GM18909 (cell line): Measurements from ENCODE around the gene STN1.
A peak's percentile ranks its signal among the peaks of the same experiment; 100 is the strongest.
"Not testable (repeated sequence)": the region's sequence is repeated elsewhere in the genome, so short reads cannot be mapped to it uniquely, and the experiment has no call there.

Experiments
- ATAC-seq: cut with Tn5 transposase; IDR thresholded peaks from one replicate; pipeline ENCODE4 v1.9.1; 2021; ENCODE audit warnings: mild to moderate bottlenecking; ENCODE audit not compliant: unreplicated experiment, poor library complexity

STN1 gene

DNA sequence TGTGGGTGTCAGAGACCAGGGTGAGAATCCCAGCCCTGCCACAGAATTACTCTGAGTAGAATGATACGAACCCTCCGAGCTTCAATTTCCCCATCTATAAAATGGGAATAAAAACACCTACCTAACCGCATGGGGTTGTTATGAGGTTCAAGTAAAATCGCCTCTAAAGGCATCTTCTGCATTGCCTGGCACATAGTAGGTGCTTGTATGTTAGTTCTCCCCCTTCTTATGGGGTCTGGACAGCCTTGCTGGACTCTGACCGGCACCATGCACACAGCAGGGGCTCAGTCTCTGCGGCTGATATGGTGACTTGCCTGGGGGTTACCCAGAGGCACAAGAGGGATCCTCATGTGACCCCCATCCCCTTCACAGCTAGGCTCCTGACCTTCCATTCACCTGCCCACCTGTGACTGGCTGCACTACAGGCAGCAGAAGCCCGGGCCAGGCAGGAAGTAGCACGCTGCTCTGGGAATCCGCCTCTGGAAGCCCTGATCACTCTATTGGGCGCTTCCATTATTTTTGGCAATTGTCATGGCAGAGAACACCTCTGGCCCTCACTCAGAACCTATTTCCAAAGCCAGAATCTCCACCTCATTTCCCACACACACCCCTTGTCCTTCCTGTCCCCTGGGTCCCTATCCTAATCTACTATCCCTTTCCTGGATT lies 68.6 kb downstream of the STN1 start:
- ATAC-seq: no peak

DNA sequence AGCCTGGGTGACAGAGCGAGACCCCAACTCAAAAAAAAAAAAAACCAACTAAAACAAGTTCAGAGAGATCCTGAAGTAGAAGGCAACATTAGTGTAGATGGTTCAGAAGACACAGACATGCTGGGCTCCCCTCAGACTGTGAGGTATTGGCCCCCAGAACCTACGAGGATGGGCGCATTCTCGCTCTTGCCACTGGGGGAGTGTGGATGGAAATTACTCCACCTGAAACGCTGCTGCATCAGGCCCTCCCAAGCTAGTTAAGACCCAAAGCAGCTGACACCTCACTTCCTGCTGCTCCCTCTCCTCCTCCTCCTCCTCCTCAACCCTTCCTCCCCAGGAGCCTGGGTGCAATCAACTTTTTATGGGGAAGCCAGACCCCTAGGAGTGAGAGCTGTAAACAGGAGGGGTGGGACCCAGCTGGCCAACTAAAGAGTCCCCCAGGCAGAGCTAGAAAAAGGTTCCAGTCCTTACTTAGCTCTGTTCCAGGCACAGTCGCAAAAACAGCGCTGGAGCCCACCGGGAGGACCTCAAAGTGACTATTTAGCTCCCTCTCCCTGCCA lies 70.0 kb downstream of the STN1 start:
- ATAC-seq: no peak

DNA sequence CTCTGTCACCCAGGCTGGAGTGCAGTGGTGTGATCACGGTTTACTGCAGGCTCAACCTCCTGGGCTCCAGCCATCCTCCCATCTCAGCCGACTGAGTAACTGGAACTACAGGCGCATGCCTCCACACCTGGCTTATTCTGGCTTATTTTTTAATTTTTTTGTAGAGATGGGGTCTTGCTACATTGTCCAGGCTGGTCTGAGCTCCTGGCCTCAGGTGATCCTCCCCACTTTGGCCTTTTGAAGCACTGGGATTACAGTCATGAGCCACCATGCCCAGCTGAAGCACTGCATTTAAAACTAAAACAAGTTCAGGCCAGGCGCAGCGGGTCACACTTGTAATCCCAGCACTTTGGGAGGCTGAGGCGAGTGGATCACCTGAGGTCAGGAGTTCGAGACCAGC lies 70.6 kb downstream of the STN1 start:
- no peak for ATAC-seq

DNA sequence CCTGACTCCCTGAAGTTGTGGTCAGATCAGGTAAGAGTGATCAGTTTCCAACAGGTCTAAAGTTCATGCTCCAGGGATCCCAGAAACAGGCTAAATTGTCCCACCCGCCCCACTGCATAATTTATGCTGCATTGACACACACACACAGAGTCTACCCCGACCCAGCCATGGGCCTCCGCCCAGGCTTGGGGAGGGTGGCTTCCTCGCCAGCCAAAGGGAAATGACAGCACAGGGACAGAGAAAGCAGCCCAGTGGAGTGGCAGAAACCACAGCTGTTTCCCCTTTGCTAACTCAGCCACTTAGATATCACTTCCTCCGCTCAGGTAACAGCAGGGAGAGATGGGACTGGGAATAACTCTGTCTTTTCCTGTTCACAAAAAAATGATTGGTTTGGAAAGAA lies 72.0 kb downstream of the STN1 start:
- ATAC-seq: peak; percentile 74

DNA sequence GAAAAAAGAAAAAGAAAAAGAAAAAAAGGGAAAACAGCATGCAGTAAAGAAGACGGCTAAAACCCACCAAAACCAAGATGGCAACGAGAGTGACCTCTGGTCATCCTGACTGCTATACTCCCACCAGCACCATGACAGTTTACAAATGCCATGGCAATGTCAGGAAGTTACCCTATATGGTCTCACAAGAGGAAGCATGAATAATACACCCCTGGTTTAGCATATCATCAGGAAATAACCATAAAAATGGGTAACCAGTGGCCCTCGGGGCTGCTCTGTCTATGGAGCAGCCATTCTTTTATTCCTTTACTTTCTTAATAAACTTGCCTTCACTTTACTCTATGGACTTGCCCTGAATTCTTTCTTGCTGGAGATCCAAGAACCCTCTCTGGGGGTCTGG lies 72.6 kb downstream of the STN1 start:
- ATAC-seq: not testable (repeated sequence)

DNA sequence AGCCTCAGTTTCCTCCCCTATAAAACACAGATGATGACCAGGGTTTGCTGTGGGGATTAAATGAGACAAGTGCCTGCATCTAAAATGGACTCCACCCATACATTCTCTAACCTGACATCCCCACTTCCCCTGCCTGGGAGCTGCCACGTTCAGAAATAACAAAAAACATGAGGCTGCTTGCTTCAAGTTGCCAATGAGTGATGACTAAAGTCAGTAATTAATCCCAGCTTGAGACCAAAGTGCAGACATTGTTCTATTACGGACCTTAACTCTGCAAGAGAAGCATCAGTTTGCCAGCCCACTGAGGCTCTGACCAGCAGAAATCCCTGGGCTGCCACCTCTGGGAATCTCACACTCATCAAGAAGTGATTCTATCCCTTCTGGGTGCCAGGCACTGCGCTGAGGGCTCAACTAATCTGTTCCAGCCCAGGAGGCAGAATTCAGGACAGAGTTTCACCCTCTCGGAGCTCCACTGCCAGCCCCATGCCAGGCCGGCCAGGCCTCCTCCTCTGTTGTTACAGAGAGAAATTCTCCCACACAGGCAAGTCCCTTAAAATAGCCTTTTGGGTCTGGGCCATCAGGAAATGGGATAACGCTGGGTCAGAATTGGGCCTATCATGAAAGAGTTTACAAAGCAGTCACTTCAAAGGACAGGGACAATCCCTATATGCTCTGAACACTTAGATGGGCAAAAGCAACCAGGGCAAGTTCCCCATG lies 74.0 kb downstream of the STN1 start:
- ATAC-seq: no peak

DNA sequence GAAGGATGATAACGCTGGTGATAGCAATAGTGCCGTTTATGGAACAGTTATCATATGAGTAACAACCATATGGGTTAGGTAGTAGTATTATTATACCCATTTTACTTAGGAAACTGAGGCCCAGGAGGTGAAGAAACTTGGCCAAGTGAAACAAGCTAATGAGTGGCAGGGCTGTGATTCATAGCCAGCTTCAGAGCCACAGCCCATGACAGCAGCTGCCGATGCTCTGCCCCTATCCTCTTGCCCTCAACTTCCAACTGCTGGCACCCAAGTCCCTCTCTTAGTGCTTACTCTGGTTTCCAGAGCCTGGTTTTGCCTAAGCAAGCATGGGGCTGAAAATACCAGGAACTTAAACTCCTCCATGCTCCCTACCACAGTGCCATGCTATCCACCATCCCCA lies 74.9 kb downstream of the STN1 start:
- no peak for ATAC-seq

DNA sequence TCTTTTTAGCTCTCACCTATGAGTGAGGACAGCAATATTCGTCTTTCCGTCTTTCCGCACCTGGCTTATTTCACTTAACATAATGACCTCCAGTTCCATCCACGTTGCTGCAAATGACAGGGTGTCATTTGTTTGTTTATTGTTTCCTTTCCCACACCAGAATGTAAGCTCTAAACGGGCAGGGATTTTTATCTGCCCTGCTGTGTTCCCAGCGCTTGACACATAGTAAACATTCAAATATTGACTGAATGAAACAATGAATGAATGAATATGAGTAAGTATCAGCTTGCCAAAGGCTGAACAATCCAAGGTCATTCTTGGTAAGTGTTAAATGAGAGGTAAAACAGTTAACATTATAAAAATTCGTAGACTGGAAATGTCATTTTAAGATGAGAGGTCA lies 75.4 kb downstream of the STN1 start:
- ATAC-seq: no peak

DNA sequence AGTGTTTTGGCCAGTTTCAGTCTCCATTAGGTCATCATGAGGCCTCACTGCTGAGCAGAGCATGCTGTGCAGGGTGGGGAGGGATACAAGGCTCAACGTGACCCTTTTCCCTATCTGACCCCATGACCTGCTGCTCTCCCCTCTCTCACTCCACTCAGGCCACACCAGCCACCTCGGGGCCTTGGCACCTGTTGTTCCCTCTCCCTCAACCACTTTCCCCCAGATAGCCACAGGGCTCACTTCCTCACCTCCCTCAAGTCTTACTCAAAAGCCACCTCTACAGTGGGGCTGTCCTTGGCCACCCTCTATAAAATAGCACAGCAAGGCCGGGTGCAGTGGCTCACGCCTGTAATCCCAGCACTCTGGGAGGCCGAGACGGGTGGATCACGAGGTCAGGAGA lies 76.5 kb downstream of the STN1 start:
- no peak for ATAC-seq

DNA sequence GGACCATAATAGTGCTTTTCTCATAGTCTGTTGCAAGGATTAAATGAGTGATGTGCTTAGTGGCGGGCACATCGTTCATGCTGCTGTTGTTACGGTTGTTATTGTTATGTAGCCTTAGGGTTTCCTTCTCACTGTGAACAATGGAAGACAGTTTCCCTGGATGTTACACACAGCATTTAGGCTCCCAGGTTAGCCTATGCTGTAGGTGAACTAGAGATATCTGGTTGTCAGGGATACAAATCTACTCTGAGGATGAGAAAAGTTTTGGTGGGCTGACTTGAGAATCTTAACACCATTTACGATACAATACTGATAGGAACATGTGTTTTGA lies 77.3 kb downstream of the STN1 start:
- no peak for ATAC-seq

DNA sequence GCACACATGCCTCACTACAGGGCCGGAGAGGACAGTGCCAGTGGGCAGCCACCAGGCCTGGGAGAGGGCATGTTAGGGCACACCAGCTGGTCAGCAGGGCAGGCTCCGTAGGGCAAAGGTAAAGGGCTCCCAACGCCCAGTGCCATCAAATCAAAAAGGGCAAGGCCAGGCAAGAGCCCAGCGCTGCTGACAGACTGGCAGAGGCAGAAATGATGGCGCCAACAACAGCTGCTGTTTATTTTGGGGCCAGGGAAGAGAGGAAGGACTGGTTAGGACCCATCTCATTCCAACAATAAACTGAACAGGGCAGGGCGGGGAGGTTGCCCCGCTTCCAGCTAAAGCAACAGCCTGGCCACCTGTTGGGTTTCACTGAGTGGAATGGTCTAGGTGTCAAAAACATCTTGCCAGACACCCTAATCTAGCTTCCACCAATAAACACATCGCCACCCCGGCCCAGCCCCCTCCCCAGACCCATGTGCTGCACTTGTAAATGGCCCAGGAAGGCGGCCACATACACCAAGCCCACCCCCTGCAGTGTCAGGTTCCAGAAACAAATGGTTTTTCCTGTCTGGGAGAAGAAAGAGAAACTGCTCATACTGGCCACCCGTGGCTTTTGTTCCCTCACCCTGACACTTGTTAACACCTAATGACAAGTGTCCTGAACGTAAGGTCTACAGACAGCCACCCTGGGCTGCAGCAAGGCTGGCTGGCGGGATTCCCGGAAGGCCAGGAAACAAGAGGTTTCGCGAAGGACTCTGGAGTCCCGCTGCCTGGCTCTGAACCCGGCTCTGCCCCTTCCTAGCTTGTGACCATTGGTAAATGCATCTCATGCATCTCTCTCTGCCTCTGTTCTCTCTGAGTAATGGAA lies 77.9 kb downstream of the STN1 start:
- no peak for ATAC-seq

DNA sequence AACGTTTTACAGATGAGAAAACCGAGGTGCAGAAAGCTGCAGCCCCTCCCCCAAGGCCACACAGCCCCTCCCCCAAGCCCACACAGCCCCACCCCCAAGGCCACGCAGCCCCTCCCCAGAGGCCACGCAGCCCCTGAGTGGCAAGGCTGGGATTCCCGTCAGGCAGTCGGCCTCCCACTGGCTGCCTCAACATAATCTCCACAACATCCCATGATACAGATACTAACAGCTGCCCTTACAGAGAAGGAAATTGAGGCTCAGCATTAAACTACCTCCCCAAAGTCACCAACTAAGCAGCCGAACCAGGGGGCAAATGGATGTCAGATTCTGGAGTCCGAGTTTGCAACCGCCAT lies 78.5 kb downstream of the STN1 start:
- ATAC-seq: no peak

DNA sequence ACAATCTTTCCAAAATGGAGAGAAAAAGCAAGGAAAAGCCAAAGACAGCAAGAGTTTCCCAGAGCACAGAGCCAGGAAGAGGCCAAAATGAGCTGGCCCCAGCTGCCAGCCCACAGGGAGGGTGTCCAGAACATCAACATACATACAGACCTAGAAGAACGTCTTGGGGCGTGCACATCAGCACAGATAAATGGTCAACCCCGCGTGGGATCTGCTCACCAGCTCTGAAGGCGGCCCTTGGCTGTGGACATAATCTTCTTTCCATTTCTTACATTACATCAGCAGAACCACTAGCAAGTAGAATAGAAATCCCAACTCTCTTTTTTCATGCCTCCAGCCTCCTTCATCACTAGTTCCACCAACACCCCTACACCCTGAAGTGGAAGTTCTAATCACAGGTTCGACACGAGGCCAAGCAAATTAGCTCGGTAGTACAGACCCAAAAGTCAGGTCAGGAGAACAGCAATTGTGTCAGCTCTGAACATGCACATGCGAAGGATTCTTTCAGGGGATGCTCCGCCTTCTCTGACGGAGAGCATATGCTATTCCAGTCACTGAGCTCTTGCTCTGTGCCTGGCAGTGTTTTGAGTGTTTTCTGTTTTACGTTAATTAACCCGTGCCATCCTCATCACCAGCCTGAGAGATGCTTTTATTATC lies 79.0 kb downstream of the STN1 start:
- no peak for ATAC-seq

DNA sequence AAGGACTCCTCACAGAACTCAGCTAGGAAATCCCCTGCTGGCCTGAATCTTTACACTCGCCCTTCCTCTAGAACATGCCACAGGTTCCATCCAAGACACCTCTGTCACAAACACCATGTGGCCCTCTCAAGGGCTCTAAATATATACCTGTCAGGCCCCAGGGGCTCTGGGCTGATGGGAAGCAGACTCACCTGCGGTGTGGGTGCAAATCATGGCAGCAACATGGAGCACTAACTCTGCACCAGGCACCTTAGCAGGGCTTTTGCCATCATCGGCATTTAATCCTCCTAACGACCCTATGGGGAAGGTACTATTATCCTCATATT lies 80.0 kb downstream of the STN1 start:
- no peak for ATAC-seq

DNA sequence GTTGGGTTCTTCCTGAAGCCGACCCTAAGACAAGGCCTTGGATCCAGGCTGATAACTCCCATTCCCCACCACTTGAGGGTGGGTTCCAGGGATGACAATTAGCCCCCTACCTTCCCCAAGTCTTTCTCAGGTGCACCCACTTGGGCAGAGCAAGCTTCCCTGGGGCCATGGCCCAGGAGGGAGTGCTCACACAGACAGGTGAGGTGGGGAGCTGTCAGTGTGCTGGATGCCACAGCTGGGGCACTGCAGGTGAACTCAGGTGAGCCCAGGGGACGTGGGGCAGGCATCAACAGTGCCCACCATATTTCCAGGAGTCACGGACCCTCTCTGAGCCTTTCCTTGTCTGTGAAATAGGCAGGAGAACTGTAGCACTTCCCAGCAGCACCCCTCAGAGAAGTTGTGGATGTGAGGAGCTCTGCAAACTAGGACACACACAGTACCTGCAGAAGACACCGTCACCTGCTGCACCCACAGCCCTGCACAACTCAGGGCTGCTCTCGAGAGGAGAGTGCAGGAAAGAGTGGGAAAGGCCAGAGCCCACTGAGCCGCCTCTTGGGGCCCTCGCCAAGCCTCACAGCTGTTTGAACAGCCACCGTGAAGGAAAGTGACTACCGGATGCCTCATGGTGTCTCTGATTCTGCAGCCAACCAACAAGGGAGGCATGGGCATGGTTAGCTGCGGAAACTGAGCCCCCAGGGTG lies 80.5 kb downstream of the STN1 start:
- ATAC-seq: no peak

DNA sequence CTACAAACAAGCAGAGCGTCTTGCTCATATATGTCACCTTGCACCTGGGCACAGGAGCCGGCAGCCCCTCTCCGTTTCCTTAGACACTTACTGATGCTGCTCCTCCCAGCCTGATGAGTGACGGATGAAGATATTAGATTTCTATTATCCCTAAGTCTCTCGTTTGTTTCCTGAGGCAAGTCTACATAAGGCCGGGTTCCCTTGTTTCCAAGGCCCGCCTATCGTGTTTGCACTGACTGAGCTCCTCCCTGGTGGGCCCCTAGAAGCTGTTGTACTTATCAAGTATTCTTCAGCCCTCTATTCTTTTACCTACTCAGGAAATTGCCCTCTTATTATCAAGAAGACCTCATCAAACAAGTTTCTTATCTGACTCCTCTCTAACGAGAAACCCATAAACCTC lies 81.1 kb downstream of the STN1 start:
- no peak for ATAC-seq

DNA sequence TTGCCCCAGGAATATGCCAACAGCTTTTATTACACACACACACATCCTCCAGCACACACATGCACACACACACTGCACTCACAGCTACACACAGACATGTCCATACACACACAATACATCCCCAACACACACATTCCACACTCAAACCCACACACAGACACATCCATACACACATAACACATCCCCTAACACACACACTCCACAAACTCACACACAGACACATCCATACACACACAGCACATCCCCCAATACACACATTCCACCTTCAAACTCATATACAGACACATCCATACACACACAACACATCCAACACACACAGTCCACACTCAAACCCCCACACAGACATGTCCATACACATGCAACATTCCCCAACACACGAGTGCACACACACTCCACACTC lies 81.7 kb downstream of the STN1 start:
- ATAC-seq: no peak

DNA sequence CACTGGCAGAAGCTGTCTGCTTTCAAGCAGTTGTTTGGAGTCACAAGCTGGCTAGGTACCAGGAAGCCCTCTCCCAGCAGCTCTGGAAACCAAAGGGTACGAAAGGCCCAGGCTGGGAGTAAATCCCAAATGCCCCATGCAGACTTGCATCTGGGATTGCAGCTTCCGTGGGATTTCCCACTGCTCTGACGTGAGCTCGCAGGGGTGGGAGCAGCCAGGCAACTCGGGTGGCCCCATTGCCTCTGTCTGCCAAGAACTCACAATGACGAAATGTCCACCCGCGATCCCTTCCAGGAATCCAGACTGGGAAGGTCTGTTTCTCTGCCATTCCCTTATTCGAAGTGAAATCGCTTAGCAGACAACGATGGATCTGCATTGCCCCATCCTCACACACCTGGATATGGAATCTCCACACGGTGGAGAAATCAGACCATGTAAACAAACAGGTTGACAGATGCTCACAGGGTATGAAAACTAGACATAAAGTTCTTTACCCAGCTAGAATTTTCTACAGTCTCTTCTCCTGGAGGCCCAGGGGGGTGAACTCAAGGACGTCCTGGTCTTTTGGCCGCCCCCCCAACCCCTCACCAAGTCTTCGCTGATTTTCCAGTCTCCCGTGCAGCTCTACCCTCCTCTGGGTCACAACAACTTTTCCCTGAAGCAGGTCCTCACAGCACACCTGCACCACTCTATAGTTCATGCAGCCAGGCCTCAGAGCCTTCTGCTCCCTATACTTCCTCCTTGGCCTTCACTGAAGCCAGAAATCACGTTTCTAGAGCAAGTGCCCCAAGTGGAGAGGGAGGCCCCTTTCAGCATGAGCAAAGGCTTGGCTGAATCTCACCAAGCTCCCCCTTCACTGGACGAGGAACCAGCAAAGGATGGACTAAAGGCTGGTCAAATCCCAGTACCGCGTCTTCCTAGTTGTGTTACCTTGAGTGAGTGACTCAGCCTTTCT lies 82.6 kb downstream of the STN1 start:
- ATAC-seq: no peak

DNA sequence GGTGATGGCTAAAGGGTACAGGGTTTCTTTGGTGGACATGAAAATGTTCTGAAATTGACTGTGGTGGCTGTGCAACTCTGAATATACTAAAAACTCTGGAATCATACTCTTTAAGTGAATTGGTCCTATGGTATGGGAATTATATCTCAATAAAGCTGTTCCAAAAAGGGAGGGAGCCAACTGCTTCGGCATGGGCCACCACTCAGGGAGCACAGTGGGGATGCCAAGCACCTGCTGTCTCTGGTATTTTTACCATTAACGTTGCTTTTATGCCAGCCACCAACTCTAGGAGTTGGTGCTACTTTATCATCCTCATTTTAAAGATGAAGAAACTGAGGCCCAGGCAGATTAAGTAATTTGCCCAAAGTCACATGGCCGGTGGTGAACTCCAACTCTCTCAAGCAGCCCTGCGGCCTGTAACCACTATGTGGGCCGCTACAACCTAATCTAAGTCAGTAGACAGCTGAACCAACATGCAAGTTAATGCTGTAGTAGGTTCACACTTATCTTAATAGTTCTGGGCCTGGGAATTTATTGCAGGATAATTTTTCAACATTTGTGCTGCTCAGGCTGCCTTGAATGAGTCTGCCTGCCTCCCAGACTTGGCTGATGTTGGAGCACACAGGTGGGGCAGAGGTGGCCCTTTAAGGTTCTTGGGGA lies 83.4 kb downstream of the STN1 start:
- ATAC-seq: no peak
